ENCODE results near the gene SLC9A5.

GRCh38 chr16:67202426-67202825 is 46.4 kb upstream of the SLC9A5 start:
- no peak for TF ChIP-seq CTCF (IDR thresholded peaks at IDR 0.05; ENCODE audit: low read depth, low read length)
- no peak for TF ChIP-seq EZH2phosphoT487 (IDR thresholded peaks at IDR 0.05; ENCODE audit: low read depth)
